Activated naive CD4-positive, alpha-beta T cell treated with anti-CD3 and anti-CD28 coated beads for 36 hours (primary cell): Measurements from ENCODE around the gene C1QTNF8. TPM values are rescaled to one million over a fixed set of nuclear protein-coding genes. Genes with fewer than 3 reads are reported as not detected.

Source experiments
- CTCF ChIA-PET: fragments of 350-600 bp; sonication (Branson Sonifier 250); formaldehyde crosslinking; loops from one replicate; lab custom pipeline; 2021; ENCODE audit warnings: antibody characterized with exemption; lab: Charles Lee
- DNase-seq: peaks from one replicate; pipeline ENCODE4 v3.0.0-alpha.2; 2020
- H3K27ac Mint-ChIP-seq: one replicate; pipeline ENCODE4 v1.8.0; 2021; ENCODE audit warnings: mild to moderate bottlenecking, mixed read lengths
- H3K27me3 Mint-ChIP-seq: one replicate; pipeline ENCODE4 v1.8.0; 2021; ENCODE audit warnings: low read depth, mixed read lengths
- H3K36me3 Mint-ChIP-seq: one replicate; pipeline ENCODE4 v1.8.0; 2021; ENCODE audit warnings: low read depth, mixed read lengths
- H3K4me1 Mint-ChIP-seq: one replicate; pipeline ENCODE4 v1.8.0; 2021; ENCODE audit warnings: low read depth, mixed read lengths
- H3K4me3 Mint-ChIP-seq: one replicate; pipeline ENCODE4 v1.8.0; 2021; ENCODE audit warnings: mild to moderate bottlenecking, moderate library complexity, mixed read lengths
- H3K9me3 Mint-ChIP-seq: one replicate; pipeline ENCODE4 v1.8.0; 2021; ENCODE audit warnings: mixed read lengths
- intact Hi-C: fragments of 100-400 bp; cut with micrococcal nuclease; formaldehyde crosslinking; loops from one replicate; pipeline ENCODE4 v1.15.1; 2023
- total RNA-seq, 2 experiments: library from RNA; stranded (reverse); gene quantifications; one replicate each; pipeline ENCODE4 v1.2.3, GENCODE V29; 2021

The C1QTNF8 gene
- total RNA-seq, 2 experiments from 2014 or later: not detected

DNA sequence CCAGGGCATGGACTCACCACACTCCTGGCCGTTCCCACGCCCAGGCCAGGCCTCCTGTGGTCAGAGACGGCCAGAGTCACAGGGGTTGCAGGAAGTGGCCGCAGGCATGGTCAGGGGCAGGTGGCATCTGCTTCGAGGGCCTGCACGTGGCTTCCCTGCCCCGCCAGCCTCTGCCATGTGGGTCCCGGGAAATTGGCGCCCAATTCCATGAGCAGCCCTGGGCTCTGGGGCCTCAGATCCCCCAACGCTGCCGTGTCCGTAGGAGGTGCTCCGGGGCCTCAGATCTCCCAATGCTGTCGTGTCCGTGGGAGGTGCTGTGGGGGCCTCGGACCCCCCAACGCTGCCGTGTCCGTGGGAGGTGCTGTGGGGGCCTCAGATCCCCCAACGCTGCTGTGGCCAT is 33.1 kb downstream of the C1QTNF8 start:
- no peak overlapping the region for H3K27ac Mint-ChIP-seq
- DNase-seq: no peak
- H3K36me3 Mint-ChIP-seq: no peaks in the 10 kb centered on the region
- CTCF ChIA-PET: interaction anchor here (0.7 kb wide), 1 partner anchor 72 kb away, joined by 4 read pairs; no protein-coding TSS in a partner anchor
- peaks cover 4% of the 10 kb centered on the region for H3K9me3 Mint-ChIP-seq
- H3K4me3 Mint-ChIP-seq: no peak overlapping the region
- intact Hi-C loops: no loop called here
- H3K27me3 Mint-ChIP-seq: peaks cover 22% of the 10 kb centered on the region
- no peaks in the 10 kb centered on the region for H3K4me1 Mint-ChIP-seq

DNA sequence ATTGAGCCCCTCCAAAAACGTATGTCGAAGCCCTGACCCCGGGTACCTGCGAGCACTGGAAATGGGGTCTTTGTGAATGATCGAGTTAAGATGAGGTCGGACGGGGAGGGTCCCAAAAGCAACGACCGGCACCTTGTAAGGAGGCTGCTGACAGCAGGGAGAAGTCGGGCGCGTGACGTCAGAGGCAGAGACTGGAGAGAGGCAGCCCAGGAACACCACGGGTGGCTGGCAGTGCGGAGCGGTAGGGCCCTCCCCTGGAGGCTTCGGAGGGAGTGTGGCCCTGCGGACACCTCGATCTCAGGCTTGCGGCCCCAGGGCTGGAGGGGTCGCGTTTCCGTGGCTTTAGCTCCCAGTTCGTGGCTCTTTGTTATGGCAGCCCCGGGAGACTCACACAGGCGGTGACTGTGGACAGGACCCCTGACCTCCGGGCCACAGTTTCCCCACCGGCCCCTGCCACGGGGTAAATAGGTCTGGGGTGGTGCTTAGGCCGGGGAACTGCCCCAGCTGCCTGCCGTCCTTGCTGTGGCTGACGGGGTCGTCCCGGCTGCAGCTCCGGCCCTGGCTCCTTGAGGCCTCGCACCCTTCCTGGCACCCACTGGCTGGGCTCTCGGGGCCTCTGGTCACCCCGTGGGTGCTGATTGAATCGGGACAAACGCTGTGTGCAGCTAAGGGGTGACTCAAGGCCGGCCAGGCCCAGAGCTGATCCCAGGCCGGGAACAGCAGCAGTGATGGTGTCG is 34.1 kb downstream of the C1QTNF8 start:
- CTCF ChIA-PET: no interaction called here
- DNase-seq: no peak
- intact Hi-C loops: no loop called here
- no peaks in the 10 kb centered on the region for H3K4me1 Mint-ChIP-seq
- no peaks in the 10 kb centered on the region for H3K36me3 Mint-ChIP-seq
- no peak overlapping the region for H3K4me3 Mint-ChIP-seq
- no peak overlapping the region for H3K27ac Mint-ChIP-seq
- H3K27me3 Mint-ChIP-seq: peaks cover 13% of the 10 kb centered on the region
- peaks cover 4% of the 10 kb centered on the region for H3K9me3 Mint-ChIP-seq

DNA sequence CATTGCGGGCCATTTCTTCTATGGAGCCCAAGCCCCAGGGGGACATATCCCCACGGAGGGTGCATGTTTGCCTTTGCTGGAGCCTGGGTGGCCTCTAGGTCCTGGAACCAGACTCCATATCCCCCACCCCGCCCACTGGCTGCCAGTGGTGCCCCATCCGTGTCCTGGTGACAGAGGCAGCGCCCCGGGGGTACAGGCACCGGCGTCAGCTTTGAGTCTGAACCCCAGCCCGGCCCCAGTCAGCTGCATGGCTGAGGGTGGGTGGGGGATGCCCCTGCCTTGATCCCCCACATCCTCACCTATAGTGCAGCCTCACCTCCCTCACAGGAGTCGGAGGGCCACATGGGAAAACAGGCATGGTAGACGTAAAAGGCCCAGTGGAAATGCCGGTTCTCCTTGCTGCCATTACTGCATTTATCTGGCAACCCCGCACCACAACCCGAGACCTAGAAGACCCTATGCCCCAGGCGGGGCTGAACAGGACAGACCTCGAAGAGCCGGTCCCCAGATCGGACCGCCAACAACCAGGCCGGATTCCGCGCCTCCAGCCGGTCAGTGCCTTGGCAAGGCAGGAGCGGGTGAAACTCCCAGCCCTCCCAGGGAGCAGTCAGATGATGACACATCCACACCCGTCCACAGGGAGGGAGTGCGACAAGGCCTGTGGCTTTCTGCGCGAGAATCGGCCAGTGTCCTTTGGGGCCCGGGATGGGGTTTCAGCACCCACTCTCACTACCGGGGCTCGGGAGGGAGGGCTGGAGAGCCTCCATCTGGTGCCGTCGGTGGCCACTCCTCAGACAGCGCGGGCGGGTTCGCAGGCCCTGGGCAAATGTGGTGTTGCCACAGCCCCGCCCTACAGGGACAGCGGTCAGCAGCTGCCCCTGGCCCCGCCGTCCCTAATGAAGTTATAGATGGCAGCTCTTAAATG is 35.4 kb downstream of the C1QTNF8 start:
- intact Hi-C loops: no loop called here
- Mint-ChIP-seq H3K36me3 (no peaks in the 10 kb centered on the region), H3K9me3 (peaks cover 4% of the 10 kb centered on the region), H3K27me3 (peaks cover 6% of the 10 kb centered on the region), H3K4me3 (no peak overlapping the region), H3K4me1 (no peaks in the 10 kb centered on the region), H3K27ac (no peak overlapping the region)
- DNase-seq: no peak
- CTCF ChIA-PET: interaction anchor here (0.6 to 1.1 kb wide), 3 partner anchors 11 to 46 kb away, joined by 3 read pairs; no protein-coding TSS in a partner anchor

DNA sequence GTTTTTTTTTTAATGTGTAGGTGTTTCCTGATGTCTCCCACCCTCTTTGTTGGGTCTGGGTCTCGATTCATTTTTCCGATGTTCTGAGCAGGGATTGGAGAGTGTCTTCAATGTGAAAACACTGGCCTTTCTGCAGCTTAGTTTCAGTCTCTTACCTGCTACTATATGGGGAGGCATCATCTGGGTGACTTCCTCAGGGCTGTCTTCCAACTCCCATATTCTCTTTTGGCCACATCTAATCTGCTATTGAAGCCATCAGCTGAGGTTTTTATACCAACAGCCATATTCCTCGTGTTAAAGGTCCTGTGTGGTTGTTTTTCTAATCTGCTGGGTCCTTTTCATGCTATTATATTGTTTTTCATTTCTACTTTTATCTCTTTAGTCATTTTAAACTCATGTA is 36.7 kb downstream of the C1QTNF8 start:
- H3K36me3 Mint-ChIP-seq: no peaks in the 10 kb centered on the region
- no peaks in the 10 kb centered on the region for H3K27me3 Mint-ChIP-seq
- intact Hi-C loops: loop anchor here (5.0 kb wide), 1 partner anchor 347 kb away; no protein-coding TSS in a partner anchor
- no peak for DNase-seq
- no peaks in the 10 kb centered on the region for H3K4me1 Mint-ChIP-seq
- H3K27ac Mint-ChIP-seq: no peak overlapping the region
- CTCF ChIA-PET: no interaction called here
- H3K4me3 Mint-ChIP-seq: no peak overlapping the region
- peaks cover 4% of the 10 kb centered on the region for H3K9me3 Mint-ChIP-seq

DNA sequence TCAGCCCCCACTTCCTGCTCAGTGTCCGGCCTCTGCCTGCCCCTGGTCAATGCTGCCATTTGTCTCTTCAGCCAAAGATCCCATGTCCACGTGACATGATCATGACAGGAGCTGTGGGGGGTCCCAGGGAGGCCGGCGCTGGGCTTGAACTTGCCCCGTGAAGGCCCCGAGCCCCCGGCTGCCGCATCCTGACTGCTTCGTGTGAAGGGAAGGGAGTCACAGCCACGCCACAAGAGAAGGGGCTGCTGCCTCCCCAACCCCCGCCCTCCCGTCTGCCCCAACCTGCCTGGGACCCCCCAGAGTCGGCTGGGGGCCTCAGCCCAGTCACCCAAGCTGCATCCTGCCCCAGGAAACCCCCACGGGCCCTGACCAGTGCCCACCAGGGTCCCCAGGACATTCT is 37.8 kb downstream of the C1QTNF8 start:
- Mint-ChIP-seq H3K27ac (no peak overlapping the region), H3K27me3 (no peaks in the 10 kb centered on the region), H3K4me3 (no peak overlapping the region), H3K4me1 (no peaks in the 10 kb centered on the region), H3K9me3 (peaks cover 4% of the 10 kb centered on the region), H3K36me3 (no peaks in the 10 kb centered on the region)
- DNase-seq: no peak
- CTCF ChIA-PET: interaction anchor here (0.6 to 0.7 kb wide), 3 partner anchors 19 to 249 kb away, joined by 3 read pairs; no protein-coding TSS in a partner anchor
- intact Hi-C loops: loop anchor here (5.0 kb wide), 1 partner anchor 346 kb away; no protein-coding TSS in a partner anchor

DNA sequence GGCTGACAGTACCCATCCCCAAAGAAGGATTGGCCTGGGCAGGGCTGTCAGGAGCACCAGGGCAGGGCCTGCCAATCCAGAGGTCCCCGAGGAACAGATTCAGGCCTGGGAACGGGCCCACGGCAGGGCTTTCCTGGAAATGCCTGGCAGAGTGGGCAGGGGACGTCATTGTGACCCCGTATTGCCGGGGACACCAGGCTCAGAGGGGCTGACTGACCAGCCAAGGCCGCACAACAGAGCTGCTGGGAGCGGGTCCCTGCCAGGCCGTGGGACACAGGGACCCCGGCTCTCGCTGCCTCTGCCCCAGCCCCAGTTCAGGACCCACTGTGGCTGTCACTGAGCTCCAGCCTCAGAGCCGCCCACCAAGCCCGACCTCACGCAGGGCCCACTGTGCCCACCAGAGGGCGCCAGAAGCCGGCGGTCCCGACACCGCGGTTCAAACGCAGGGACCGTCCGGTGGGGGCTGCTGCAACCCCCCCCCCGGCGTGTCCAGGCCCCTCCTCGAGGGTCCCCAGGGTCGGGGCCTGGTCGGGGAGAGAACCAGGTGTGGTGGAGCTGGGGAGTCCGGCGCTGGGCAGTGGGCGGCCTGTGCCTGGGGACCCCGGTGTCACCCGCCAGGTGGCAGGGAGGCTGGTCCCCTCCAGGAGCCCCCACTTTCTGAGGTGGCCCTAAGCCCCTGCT is 38.7 kb downstream of the C1QTNF8 start:
- intact Hi-C loops: loop anchor here (2.0 to 5.0 kb wide), 4 partner anchors 45 to 345 kb away; no protein-coding TSS in a partner anchor
- Mint-ChIP-seq H3K9me3 (peaks cover 4% of the 10 kb centered on the region), H3K4me3 (no peak overlapping the region), H3K27ac (no peak overlapping the region), H3K36me3 (no peaks in the 10 kb centered on the region), H3K27me3 (no peaks in the 10 kb centered on the region), H3K4me1 (no peaks in the 10 kb centered on the region)
- DNase-seq: peak; percentile 66
- CTCF ChIA-PET: interaction anchor here (0.6 to 2.4 kb wide), 12 partner anchors 12 to 565 kb away, joined by 3 to 8 read pairs (median 3); no protein-coding TSS in a partner anchor

DNA sequence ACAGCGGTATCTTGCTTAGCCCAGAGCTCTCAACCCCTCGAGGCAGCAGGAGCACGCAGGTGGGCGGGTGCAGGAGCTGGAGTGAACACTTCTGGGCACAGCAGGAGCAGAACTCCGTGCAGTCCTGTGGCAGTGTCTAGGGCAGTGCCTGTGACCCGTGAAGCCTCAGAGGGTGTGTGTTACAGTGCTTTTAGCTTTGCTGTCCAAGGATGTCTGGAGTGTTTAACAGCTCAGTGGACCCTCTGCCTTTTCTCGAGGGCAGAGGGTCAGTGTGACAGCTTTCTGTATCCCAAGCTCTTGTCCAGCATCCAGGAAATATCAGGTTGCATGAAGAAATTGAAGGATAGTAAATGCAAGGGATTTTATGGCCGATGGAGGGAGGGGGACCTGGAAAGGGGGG is 39.8 kb downstream of the C1QTNF8 start:
- no peak overlapping the region for H3K27ac Mint-ChIP-seq
- DNase-seq: no peak
- H3K4me1 Mint-ChIP-seq: no peaks in the 10 kb centered on the region
- intact Hi-C loops: loop anchor here (2.0 to 5.0 kb wide), 4 partner anchors 47 to 344 kb away; no protein-coding TSS in a partner anchor
- peaks cover 4% of the 10 kb centered on the region for H3K9me3 Mint-ChIP-seq
- no peaks in the 10 kb centered on the region for H3K36me3 Mint-ChIP-seq
- CTCF ChIA-PET: interaction anchor here (0.9 to 2.4 kb wide), 6 partner anchors 8 to 344 kb away, joined by 3 to 8 read pairs (median 4); no protein-coding TSS in a partner anchor
- no peaks in the 10 kb centered on the region for H3K27me3 Mint-ChIP-seq
- no peak overlapping the region for H3K4me3 Mint-ChIP-seq

DNA sequence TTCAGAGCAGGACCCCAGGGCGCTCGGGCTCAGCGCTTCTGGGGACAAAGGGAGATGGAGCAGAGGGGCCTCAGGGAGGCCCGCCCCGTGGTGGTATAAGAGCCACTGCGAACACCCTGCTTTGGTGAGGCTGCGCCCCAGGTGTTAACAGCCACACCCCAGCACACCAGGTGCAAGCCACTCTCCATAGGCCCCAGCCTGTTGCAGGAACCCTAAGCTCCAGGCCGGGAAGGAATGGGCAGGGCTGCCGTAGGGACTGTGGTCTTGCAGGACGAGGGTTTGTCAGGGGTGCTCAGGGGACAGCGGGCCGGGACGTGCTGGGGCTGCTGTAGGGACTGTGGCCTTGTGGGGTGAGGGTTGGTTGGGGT is 40.5 kb downstream of the C1QTNF8 start:
- Mint-ChIP-seq H3K9me3 (peaks cover 4% of the 10 kb centered on the region), H3K4me3 (no peak overlapping the region), H3K27me3 (no peaks in the 10 kb centered on the region), H3K27ac (no peak overlapping the region), H3K36me3 (no peaks in the 10 kb centered on the region), H3K4me1 (no peaks in the 10 kb centered on the region)
- intact Hi-C loops: loop anchor here (1.0 to 5.0 kb wide), 3 partner anchors 58 to 343 kb away; no protein-coding TSS in a partner anchor
- CTCF ChIA-PET: interaction anchor here (0.9 to 2.4 kb wide), 5 partner anchors 8 to 343 kb away, joined by 3 to 8 read pairs (median 5); no protein-coding TSS in a partner anchor
- DNase-seq: no peak

DNA sequence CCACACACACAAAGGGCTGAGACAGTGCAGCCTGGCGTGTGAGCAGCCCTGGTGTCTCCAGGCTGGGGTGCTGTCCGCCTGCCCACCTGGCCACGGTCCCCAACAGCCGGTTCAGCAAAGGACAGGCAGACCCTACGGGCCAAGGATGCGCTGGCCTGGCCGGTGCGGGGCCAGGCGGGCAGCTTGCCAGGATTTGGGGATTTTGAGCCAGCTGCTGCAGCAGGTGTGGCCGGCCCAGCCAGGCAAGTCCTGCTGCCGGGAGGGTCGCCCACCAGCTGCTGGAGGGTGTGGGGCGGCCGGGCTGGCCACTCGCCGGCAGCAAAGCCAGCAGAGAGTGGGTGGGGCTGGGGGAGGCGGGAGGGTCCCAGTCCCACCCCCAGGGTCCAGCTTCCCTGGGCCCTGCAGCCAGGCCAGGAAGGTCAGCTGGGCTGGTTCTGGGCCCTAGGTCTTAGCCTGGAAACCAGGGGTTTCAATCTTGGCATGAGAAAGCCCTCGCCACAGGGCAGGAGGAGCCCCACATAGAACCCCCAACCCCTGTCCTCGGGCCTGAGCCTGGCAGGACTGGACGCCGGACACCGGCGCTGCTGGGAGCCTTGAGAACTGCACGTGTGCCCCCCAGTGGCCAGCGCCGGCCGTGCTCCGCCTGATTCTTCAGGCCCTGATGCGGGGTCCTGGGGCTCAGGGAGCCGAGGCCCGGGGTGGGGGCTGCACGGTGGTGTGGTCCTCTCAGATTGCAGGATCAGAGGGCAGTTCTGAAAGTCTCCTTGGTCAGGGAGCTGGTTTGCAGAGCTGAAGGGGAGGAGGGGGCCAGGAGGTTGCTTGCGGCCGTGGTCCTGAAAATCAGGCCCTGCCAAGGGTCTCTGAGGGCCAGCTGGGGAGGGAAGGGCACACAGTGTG is 41.1 kb downstream of the C1QTNF8 start:
- CTCF ChIA-PET: interaction anchor here (1.0 to 1.7 kb wide), 2 partner anchors 91 to 170 kb away, joined by 3 to 4 read pairs; no protein-coding TSS in a partner anchor
- Mint-ChIP-seq H3K9me3 (peaks cover 4% of the 10 kb centered on the region), H3K27me3 (no peaks in the 10 kb centered on the region), H3K4me3 (no peak overlapping the region), H3K27ac (no peak overlapping the region), H3K36me3 (no peaks in the 10 kb centered on the region), H3K4me1 (no peaks in the 10 kb centered on the region)
- peak; percentile 49 for DNase-seq
- intact Hi-C loops: loop anchor here (1.0 to 5.0 kb wide), 3 partner anchors 58 to 343 kb away; no protein-coding TSS in a partner anchor

DNA sequence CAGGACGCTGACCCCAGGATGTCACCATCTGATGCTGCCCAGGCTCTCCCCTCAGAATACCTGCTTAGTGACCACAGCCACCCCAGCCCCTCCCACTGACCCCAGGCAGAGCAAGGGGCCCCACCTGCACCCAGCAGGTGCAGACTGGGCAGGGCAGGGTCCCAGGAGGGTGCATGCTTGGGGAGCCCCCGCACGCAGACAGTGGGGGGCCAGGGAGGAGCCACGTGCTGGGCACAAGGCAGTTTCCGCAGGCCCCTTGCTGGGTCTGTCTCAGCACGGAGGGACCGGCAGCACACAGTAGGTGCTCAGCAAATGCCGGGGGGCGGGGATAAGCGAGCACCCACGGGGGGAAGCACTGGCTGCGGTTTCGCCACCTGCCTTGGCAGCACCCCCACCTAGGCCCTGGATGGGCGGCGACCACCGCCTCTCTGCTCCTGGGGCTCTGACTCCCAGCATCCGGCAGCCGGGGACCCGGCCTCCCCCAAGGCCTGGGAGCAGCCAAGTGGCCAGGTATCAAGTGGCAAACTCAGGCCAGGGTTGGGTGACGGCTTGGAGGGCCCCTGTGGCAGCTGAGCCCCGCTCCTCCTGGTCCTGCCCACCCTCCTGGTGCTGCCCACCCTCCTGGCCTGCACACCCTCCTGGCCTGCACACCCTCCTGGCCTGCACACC is 42.2 kb downstream of the C1QTNF8 start:
- Mint-ChIP-seq H3K4me1 (no peaks in the 10 kb centered on the region), H3K36me3 (no peaks in the 10 kb centered on the region), H3K27ac (no peak overlapping the region), H3K9me3 (no peaks in the 10 kb centered on the region), H3K4me3 (no peak overlapping the region), H3K27me3 (no peaks in the 10 kb centered on the region)
- CTCF ChIA-PET: no interaction called here
- intact Hi-C loops: no loop called here
- no peak for DNase-seq
